ENCODE results near the gene PSMC2. TPM values are rescaled to one million over a fixed set of nuclear protein-coding genes. Genes with fewer than 3 reads are reported as not detected.

Gene PSMC2
- polyA plus RNA-seq (192 and 206 TPM in 2 replicates), polyA minus RNA-seq (103 and 119 TPM in 2 replicates)

- no peaks in the 10 kb centered on the region for H3K9me2 ChIP-seq (ENCODE audit: insufficient read depth, low read length)
- no peaks in the 10 kb centered on the region for H3F3A ChIP-seq (ENCODE audit: insufficient read depth, low read length, poor library complexity, severe bottlenecking)
- H4K20me1 ChIP-seq (ENCODE audit: insufficient read depth): no peaks in the 10 kb centered on the region
- H3K4me3 ChIP-seq (ENCODE audit: low read length): peak within 1 kb of the TSS; percentile 89
- H3K27ac ChIP-seq (ENCODE audit: low read length): peak within 1 kb of the TSS; percentile 83
- no peaks in the 10 kb centered on the region for H3K27me3 ChIP-seq (ENCODE audit: insufficient read depth, low read depth, low read length)
- H2AFZ ChIP-seq (ENCODE audit: low read depth, low read length): peak within 1 kb of the TSS; percentile 97
- peaks cover 77% of the 10 kb centered on the region for H3K79me2 ChIP-seq (replicated peaks; ENCODE audit: insufficient read depth, low read length)
- H3K4me2 ChIP-seq (ENCODE audit: low read length): peak within 1 kb of the TSS; percentile 99
- peak within 1 kb of the TSS; percentile 86 for H3K9ac ChIP-seq (ENCODE audit: low read length)
- TF ChIP-seq RAD21 (conservative IDR thresholded peaks at IDR 0.05) (no peak), EZH2 (IDR thresholded peaks at IDR 0.05; ENCODE audit: borderline replicate concordance, insufficient read depth, low read length, poor library complexity, severe bottlenecking) (no peak), CTCF (IDR thresholded peaks at IDR 0.05; ENCODE audit: poor library complexity, severe bottlenecking) (no peak), POLR2AphosphoS5 (IDR thresholded peaks at IDR 0.05) (peak; percentile 86), EP300 (conservative IDR thresholded peaks at IDR 0.05; ENCODE audit: poor library complexity, severe bottlenecking) (peak; percentile 43), REST (IDR thresholded peaks at IDR 0.05; ENCODE audit: borderline replicate concordance) (peak; percentile 72), MXI1 (conservative IDR thresholded peaks at IDR 0.05; ENCODE audit: poor library complexity, severe bottlenecking) (peak; percentile 82), TAF1 (IDR thresholded peaks at IDR 0.05; ENCODE audit: low read depth) (peak; percentile 92), SMC3 (conservative IDR thresholded peaks at IDR 0.05; ENCODE audit: poor library complexity) (no peak)
- H3K9me3 ChIP-seq (ENCODE audit: low read length): no peaks in the 10 kb centered on the region
- no peaks in the 10 kb centered on the region for H3K36me3 ChIP-seq (ENCODE audit: insufficient read depth, low read length)
These were observed at the start of gene PSMC2 for GRCh38 chr7:103347507-103348267. Gene PSMC2 (plus strand): TSS chr7:103347643. CDS start chr7:103347712, 69 bp downstream.

GRCh38 chr7:103297837-103298179 lies 49.6 kb upstream of the PSMC2 start:
- peak overlapping the region; percentile 92 for H3K4me3 ChIP-seq (ENCODE audit: low read length)
- peaks cover 21% of the 10 kb centered on the region for H3K79me2 ChIP-seq (replicated peaks; ENCODE audit: insufficient read depth, low read length)
- no peak for TF ChIP-seq RAD21 (conservative IDR thresholded peaks at IDR 0.05)
- no peaks in the 10 kb centered on the region for H3K27me3 ChIP-seq (ENCODE audit: insufficient read depth, low read depth, low read length)
- H3F3A ChIP-seq (ENCODE audit: insufficient read depth, low read length, poor library complexity, severe bottlenecking): no peaks in the 10 kb centered on the region
- peak overlapping the region; percentile 92 for H3K9ac ChIP-seq (ENCODE audit: low read length)
- no peaks in the 10 kb centered on the region for H4K20me1 ChIP-seq (ENCODE audit: insufficient read depth)
- peak overlapping the region; percentile 74 for H2AFZ ChIP-seq (ENCODE audit: low read depth, low read length)
- peak overlapping the region; percentile 97 for H3K4me2 ChIP-seq (ENCODE audit: low read length)
- no peaks in the 10 kb centered on the region for H3K36me3 ChIP-seq (ENCODE audit: insufficient read depth, low read length)
- peak overlapping the region; percentile 83 for H3K27ac ChIP-seq (ENCODE audit: low read length)
- no peaks in the 10 kb centered on the region for H3K9me2 ChIP-seq (ENCODE audit: insufficient read depth, low read length)
- no peaks in the 10 kb centered on the region for H3K9me3 ChIP-seq (ENCODE audit: low read length)

All from neural cell (in vitro differentiated cells).